Fibroblast of pulmonary artery (primary cell): ENCODE results near the gene BAIAP2L1.

ENCODE experiments used
- DNase-seq: peaks from one replicate; pipeline ENCODE4 v3.0.0-alpha.2; 2010; ENCODE audit warnings: low read depth
- H3K4me3 ChIP-seq: replicated peaks from 2 replicates; pipeline ENCODE4 v1.5.1; 2011; ENCODE audit warnings: low read depth, mild to moderate bottlenecking, control low read depth, low read length, moderate library complexity
- TF ChIP-seq, protein P1 (sequence below): IDR thresholded peaks from 2 replicates; pipeline ENCODE4 v1.5.1; 2011; ENCODE audit warnings: mild to moderate bottlenecking, control low read depth, low read length, inconsistent platforms; ENCODE audit errors: missing control alignments

The BAIAP2L1 gene

DNA sequence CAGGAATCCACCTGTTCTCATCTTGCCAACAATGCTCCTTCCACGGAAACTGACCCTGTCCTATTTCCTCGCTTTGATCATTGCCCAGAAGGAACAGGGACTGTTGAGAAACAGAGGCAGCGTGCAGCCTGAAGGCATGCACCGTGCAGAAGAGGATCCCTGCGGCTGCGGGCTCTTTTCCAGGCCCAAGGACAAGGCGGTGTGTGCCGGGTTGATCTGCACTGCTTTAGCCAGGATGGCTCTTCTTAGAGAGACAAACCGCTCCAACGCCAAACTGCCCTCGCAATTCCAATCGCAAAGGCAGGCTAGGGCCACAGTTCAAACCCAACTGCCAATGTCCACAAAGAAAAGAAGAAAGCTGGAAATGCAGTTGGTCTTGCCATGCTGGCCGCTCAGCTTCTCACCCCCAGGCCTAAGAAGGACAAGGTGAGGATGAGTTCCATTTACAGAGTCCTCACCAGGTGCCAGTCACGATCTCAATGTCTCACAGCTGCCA is 92.9 kb downstream of the BAIAP2L1 start:
- no peak overlapping the region for H3K4me3 ChIP-seq
- no peak for DNase-seq
- TF ChIP-seq, protein P1, sequence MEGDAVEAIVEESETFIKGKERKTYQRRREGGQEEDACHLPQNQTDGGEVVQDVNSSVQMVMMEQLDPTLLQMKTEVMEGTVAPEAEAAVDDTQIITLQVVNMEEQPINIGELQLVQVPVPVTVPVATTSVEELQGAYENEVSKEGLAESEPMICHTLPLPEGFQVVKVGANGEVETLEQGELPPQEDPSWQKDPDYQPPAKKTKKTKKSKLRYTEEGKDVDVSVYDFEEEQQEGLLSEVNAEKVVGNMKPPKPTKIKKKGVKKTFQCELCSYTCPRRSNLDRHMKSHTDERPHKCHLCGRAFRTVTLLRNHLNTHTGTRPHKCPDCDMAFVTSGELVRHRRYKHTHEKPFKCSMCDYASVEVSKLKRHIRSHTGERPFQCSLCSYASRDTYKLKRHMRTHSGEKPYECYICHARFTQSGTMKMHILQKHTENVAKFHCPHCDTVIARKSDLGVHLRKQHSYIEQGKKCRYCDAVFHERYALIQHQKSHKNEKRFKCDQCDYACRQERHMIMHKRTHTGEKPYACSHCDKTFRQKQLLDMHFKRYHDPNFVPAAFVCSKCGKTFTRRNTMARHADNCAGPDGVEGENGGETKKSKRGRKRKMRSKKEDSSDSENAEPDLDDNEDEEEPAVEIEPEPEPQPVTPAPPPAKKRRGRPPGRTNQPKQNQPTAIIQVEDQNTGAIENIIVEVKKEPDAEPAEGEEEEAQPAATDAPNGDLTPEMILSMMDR, result no peak

DNA sequence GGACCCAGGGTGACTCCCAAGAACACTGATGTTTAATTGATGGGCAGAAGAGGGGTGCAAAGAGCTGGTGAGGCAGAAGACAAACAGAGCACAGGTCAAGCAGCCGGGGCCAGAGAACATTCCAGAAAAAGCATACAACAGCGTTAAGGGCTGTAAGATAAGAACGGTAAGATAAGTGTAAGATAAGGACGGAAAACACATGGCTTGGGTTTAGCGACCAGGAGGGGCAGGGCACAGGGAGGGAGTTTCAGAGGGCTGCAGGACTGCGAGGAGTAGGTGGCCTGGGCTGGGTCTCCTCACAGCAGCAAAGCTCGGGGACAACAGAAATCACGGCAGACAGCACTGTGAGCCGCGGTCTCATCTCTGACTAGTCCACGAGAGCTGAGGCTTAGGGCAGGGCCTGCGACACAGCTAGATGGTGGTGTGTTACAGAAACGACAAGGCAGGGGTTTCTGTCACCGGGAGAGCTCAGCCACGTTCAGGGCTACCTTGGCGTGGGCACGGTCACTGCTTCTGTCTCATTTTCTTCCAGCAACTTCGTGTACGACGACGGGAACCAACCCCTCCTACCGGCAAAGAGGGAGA is 94.8 kb downstream of the BAIAP2L1 start:
- no peak for DNase-seq
- TF ChIP-seq, protein P1, result no peak
- no peak overlapping the region for H3K4me3 ChIP-seq

DNA sequence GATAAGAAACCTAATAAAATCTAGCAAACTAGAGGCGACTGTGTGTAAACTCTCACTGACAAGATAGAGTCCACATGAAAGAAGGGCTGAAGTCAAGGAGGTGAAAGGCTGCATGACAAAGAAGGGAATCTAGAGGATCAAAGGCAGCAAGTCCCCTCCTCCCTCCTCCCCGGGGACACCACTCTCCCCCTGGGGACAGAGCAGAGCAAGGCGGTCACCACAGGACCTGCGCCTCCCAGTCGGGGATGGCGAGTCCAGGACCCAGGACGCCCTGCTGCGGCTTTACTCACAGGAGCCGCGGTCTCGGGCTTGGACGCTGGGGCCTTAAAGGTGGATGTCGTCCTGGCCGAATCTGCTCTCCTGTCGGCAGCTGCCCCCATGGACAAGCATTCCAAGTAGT is 97.0 kb downstream of the BAIAP2L1 start:
- TF ChIP-seq, protein P1, result no peak
- DNase-seq, result no peak

DNA sequence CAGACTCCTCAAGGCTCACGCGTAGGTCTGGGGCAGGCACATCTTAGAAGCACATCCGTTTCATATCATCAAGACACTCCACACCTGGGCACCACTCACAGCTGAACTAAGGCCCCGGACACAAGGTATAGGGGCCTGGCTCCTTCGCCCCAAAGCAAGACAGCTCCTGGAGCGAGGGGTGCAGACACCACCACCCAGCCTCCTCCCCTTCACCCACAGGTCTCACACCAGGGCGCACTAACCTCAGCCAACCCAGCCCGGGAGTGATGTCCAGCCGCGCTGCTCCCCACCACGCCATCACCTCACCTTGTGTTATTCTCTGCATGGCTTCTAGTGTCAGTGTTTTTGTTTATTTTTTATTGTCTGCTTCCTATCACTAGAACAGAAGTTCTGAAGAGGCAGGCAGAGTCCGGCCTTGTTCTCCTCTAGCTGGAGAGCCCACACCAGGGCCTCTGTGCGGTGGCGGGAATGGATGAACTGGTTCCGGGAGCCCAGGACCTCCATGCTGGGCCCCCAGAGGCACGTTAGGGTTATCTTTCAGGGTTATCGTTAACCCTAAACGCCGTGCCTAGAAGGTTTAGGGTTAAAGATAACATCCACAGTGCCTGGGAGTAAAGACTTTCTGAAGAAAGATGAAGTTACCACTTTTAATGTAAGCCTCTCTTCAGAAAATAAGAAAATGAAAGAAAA is 97.6 kb downstream of the BAIAP2L1 start:
- TF ChIP-seq, protein P1, result no peak
- no peak for DNase-seq
- H3K4me3 ChIP-seq, result no peak overlapping the region

More for the DNA sequence above, 97.0 kb downstream of the BAIAP2L1 start:
- no peak overlapping the region for H3K4me3 ChIP-seq

DNA sequence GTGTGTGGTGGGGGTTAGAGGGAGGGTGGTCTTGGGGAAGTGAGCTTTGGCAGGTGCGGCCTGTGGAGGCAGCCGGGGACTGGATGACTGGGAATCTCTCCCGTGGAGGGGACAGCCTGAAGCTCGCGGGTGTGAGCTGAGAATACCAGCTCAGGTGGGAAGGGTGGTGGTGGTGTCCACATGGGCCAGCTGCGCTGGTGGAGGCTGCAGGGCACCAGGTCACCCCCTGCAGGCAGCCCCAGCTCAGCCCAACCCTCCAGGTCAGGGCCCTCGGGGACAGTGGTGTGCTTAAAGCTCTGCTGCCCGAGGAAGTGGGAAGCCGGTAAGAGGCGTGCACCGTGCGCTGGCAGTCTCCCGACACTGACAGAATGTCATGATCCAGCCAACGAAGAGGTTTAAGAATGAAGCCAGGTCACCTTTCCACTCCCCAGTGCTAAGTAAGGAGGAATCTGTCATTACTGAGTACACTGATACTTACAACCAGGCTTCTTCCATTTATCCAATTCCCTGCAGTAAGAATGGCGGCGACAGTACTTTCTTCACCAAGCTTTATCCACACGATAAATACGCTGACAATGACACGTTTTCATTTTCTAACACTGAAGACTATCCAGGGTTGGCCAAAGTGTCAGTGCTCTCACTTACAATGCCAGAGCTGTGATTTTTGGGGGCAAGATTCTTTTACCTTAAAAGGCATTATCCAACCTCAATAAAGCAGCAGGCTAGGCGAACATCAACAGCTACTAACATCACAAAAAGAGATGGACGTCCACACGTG is 99.0 kb downstream of the BAIAP2L1 start:
- TF ChIP-seq, protein P1, result no peak
- no peak overlapping the region for H3K4me3 ChIP-seq
- DNase-seq, result no peak

DNA sequence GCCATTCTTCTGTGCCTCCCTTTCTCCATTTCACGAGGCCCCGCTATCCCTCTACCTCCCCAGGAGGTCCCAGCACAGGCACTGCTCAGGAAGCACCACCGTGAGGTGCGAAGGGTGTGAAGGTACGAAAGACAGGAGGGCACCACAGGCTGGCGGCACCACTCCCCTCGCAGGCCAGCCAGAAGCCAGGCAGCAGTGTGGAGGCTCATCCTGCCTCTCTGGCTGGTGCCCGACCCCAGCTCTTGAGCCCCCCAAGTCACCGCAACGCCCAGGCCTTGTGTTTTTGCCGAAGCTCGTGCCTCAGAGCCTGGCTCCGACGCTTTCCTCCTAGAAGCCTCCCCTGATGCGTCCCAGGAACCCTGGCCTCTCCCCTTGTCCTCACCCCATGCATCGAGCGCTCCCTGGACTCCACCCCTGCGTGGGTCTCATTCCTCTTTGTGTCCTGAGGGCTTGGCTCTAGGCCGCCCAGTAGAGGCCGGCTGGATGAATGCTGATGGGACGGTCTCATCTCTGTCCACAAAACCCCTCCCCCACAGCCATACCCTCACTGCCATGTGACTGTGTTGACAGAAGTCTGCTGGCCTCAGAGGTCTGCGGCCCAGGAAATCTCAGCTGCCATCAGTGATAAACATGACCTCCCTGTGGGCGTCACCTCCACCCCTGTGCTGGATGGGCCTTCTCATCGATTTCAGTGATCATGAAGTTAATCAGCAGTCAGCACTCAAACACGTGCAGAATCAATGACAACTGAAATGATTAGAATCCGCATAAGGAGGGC is 100.1 kb downstream of the BAIAP2L1 start:
- H3K4me3 ChIP-seq, result no peak overlapping the region
- DNase-seq, result no peak
- TF ChIP-seq, protein P1, result no peak
